Panc1 (cell line): ENCODE results near the gene ZNRF4. TPM values are rescaled to one million over a fixed set of nuclear protein-coding genes. Genes with fewer than 3 reads are reported as not detected.

Source experiments
- ATAC-seq: fragments of 200-7000 bp; cut with Tn5 transposase; 2 replicates; pipeline ENCODE4 v1.9.1; 2020; ENCODE audit warnings: mild to moderate bottlenecking, moderate library complexity
- BruUV-seq: library from RNA; stranded (reverse); fragments of 400-500 nt; replicated peaks from 2 replicates; lab custom pipeline; 2021; lab: Mats Ljungman, UMichigan
- CTCF ChIA-PET: fragments of 300-600 bp; sonication (Branson Sonifier 250); formaldehyde crosslinking; loops from one replicate; lab custom pipeline; 2022; ENCODE audit warnings: antibody characterized with exemption; lab: Charles Lee
- POLR2A ChIA-PET: fragments of 300-600 bp; sonication (Branson Sonifier 250); formaldehyde crosslinking; loops from one replicate; lab custom pipeline; 2022; ENCODE audit warnings: antibody characterized with exemption; lab: Charles Lee
- DNase-seq: peaks from one replicate; pipeline ENCODE4 v3.0.0-alpha.2; 2010; ENCODE audit warnings: low read depth, low spot score
- H3K27ac ChIP-seq: 2 replicates; pipeline ENCODE4 v1.5.1; 2011; ENCODE audit warnings: mild to moderate bottlenecking, low read length, inconsistent platforms
- H3K27me3 ChIP-seq: fragments of 200-500 bp; sonication (Bioruptor generic); 2 replicates; pipeline ENCODE4 v1.6.0; 2014; ENCODE audit warnings: low read length, inconsistent platforms; ENCODE audit not compliant: control insufficient read depth, insufficient read depth
- H3K36me3 ChIP-seq: fragments of 200-500 bp; sonication (Bioruptor generic); 2 replicates; pipeline ENCODE4 v1.5.1; 2014; ENCODE audit warnings: inconsistent platforms, mild to moderate bottlenecking, low read length, moderate library complexity; ENCODE audit not compliant: control insufficient read depth, insufficient read depth
- H3K4me1 ChIP-seq: 2 replicates; pipeline ENCODE4 v1.5.1; 2011; ENCODE audit warnings: inconsistent platforms, mild to moderate bottlenecking, low read length, moderate library complexity; ENCODE audit not compliant: control insufficient read depth, insufficient read depth
- H3K4me3 ChIP-seq, 2 experiments: 2 replicates each; pipeline ENCODE4 v1.5.1; 2011 to 2012; ENCODE audit warnings: low read depth in 2 of 2, low read length in 2 of 2, mild to moderate bottlenecking in 2 of 2, inconsistent platforms in 1 of 2, moderate library complexity in 1 of 2
- H3K9me3 ChIP-seq: fragments of 200-500 bp; sonication (Bioruptor generic); 2 replicates; pipeline ENCODE4 v1.5.1; 2014; ENCODE audit warnings: low read depth, mild to moderate bottlenecking, inconsistent platforms, low read length, moderate library complexity; ENCODE audit not compliant: control insufficient read depth, insufficient read depth
- CTCF ChIP-seq: fragments of 450-650 bp; IDR thresholded peaks from 2 replicates; pipeline ENCODE4 v1.5.1; 2017; ENCODE audit warnings: mild to moderate bottlenecking
- POLR2AphosphoS5 ChIP-seq: IDR thresholded peaks from 2 replicates; pipeline ENCODE4 v1.6.1; 2012; ENCODE audit warnings: mild to moderate bottlenecking, low read depth, low read length, moderate library complexity
- REST ChIP-seq, 2 experiments: IDR thresholded peaks; 2 replicates each; pipeline ENCODE4 v1.6.1; 2011 to 2012; ENCODE audit warnings: low read depth in 2 of 2, control low read depth in 1 of 2, low read length in 1 of 2, mild to moderate bottlenecking in 1 of 2, moderate library complexity in 1 of 2; ENCODE audit not compliant: insufficient read depth in 1 of 2
- SIN3A ChIP-seq: IDR thresholded peaks from 2 replicates; pipeline ENCODE4 v1.6.1; 2012; ENCODE audit warnings: low read depth, mild to moderate bottlenecking, low read length, moderate library complexity, borderline replicate concordance; ENCODE audit not compliant: insufficient read depth
- TCF7L2 ChIP-seq: IDR thresholded peaks from 2 replicates; pipeline ENCODE4 v1.6.1; 2011; ENCODE audit warnings: mild to moderate bottlenecking, low read depth, low read length, inconsistent platforms
- in situ Hi-C: cut with HindIII; loops from 2 replicates; pipeline ENCODE4 v1.10.0; 2016; ENCODE audit warnings: low sequenced_read_pairs, low pct_unique_long_range_greater_than_20kb
- intact Hi-C: fragments of 100-400 bp; cut with micrococcal nuclease; formaldehyde crosslinking; loops from one replicate; pipeline ENCODE4 v1.10.0; 2022; ENCODE audit not compliant: unreplicated experiment
- total RNA-seq: library from RNA; stranded (reverse); gene quantifications from one replicate; pipeline ENCODE4 v1.2.1, GENCODE V29; 2021; ENCODE audit not compliant: unreplicated experiment

Gene ZNRF4
- total RNA-seq, 1 experiment from 2014 or later, result not detected

GRCh38 chr19:5489551-5489950, 34.3 kb downstream of the ZNRF4 start:
- H3K4me1 ChIP-seq, result no peaks in the 10 kb centered on the region
- no peaks in the 10 kb centered on the region for H3K9me3 ChIP-seq
- no TSS peak for BruUV-seq
- no peak overlapping the region for H3K27ac ChIP-seq
- H3K27me3 ChIP-seq, result no peaks in the 10 kb centered on the region
- CTCF ChIA-PET, result interaction anchor here (0.5 kb wide), 1 partner anchor 153 kb away, joined by 3 read pairs; no protein-coding TSS in a partner anchor
- POLR2A ChIA-PET, result no interaction called here
- intact Hi-C loops (no loop called here), in situ Hi-C loops (no loop called here)
- no peak overlapping the region for H3K4me3 ChIP-seq
- no peak for DNase-seq
- no peaks in the 10 kb centered on the region for H3K36me3 ChIP-seq
- TF ChIP-seq SIN3A (no peak), TCF7L2 (no peak), CTCF (no peak), POLR2AphosphoS5 (no peak), REST (IDR thresholded peaks at IDR 0.05; ENCODE audit: insufficient read depth in 1 of 2, low read depth in 2 of 2, low read length in 1 of 2) (no peak)
- ATAC-seq, result no peak

GRCh38 chr19:5491565-5491964, 36.3 kb downstream of the ZNRF4 start:
- Histone ChIP-seq H3K36me3 (no peaks in the 10 kb centered on the region), H3K4me3 (no peak overlapping the region), H3K27me3 (no peaks in the 10 kb centered on the region), H3K9me3 (no peaks in the 10 kb centered on the region), H3K4me1 (no peaks in the 10 kb centered on the region), H3K27ac (no peak overlapping the region)
- intact Hi-C loops (no loop called here), in situ Hi-C loops (no loop called here)
- ChIA-PET POLR2A (no interaction called here), CTCF (no interaction called here)
- DNase-seq (no peak), ATAC-seq (no peak)
- BruUV-seq, result no TSS peak
- no peak for TF ChIP-seq POLR2AphosphoS5
- no peak for TF ChIP-seq TCF7L2

- in situ Hi-C loops, result no loop called here
Measured at GRCh38 chr19:5492281-5492634, 37.0 kb downstream of the ZNRF4 start.

More at GRCh38 chr19:5492281-5492634, 37.0 kb downstream of the ZNRF4 start:
- no peak for TF ChIP-seq TCF7L2
- TF ChIP-seq REST (IDR thresholded peaks at IDR 0.05; ENCODE audit: insufficient read depth in 1 of 2, low read depth in 2 of 2, low read length in 1 of 2), result no peak
- no peak for TF ChIP-seq POLR2AphosphoS5
- no peak for TF ChIP-seq SIN3A
- TF ChIP-seq CTCF, result no peak
- H3K36me3 ChIP-seq, result no peaks in the 10 kb centered on the region
- H3K4me3 ChIP-seq, result no peak overlapping the region
- BruUV-seq, result no TSS peak
- no peaks in the 10 kb centered on the region for H3K27me3 ChIP-seq
- H3K4me1 ChIP-seq, result no peaks in the 10 kb centered on the region
- ChIA-PET POLR2A (no interaction called here), CTCF (no interaction called here)
- intact Hi-C loops, result no loop called here
- DNase-seq (no peak), ATAC-seq (no peak)
- H3K9me3 ChIP-seq, result no peaks in the 10 kb centered on the region
- no peak overlapping the region for H3K27ac ChIP-seq
